RWPE2 (cell line): ENCODE results near the gene SLC22A6.

Experiments
- ATAC-seq: fragments of 200-7000 bp; cut with Tn5 transposase; 3 replicates; pipeline ENCODE4 v1.9.1; 2021; ENCODE audit warnings: low read depth
- DNase-seq: peaks from one replicate; pipeline ENCODE4 v3.0.0-alpha.2; 2020; ENCODE audit warnings: low spot score
- H3K27ac ChIP-seq: fragments of 450-650 bp; 2 replicates; pipeline ENCODE4 v1.5.1; 2017; ENCODE audit warnings: mild to moderate bottlenecking; ENCODE audit not compliant: poor library complexity, severe bottlenecking
- H3K27me3 ChIP-seq: fragments of 250-450 bp; sonication (Bioruptor Pico); 2 replicates; pipeline ENCODE4 v1.5.1; 2021; ENCODE audit warnings: mild to moderate bottlenecking, moderate library complexity; ENCODE audit not compliant: insufficient read depth, poor library complexity, severe bottlenecking
- H3K36me3 ChIP-seq: fragments of 250-450 bp; sonication (Bioruptor Pico); 2 replicates; pipeline ENCODE4 v1.5.1; 2020; ENCODE audit warnings: low read depth, mild to moderate bottlenecking, moderate library complexity
- H3K4me1 ChIP-seq: fragments of 250-450 bp; sonication (Bioruptor Pico); 2 replicates; pipeline ENCODE4 v1.5.1; 2021; ENCODE audit warnings: mild to moderate bottlenecking, moderate library complexity; ENCODE audit not compliant: insufficient read depth, poor library complexity, severe bottlenecking
- H3K4me3 ChIP-seq: fragments of 250-450 bp; sonication (Bioruptor Pico); 2 replicates; pipeline ENCODE4 v1.5.1; 2021; ENCODE audit warnings: mild to moderate bottlenecking, moderate library complexity; ENCODE audit not compliant: severe bottlenecking
- H3K9me3 ChIP-seq: fragments of 250-450 bp; sonication (Bioruptor Pico); 2 replicates; pipeline ENCODE4 v1.5.1; 2021; ENCODE audit warnings: mild to moderate bottlenecking, moderate library complexity; ENCODE audit not compliant: severe bottlenecking
- TF ChIP-seq, protein P1 (sequence below): fragments of 450-650 bp; IDR thresholded peaks from one replicate; pipeline ENCODE4 v1.5.1; 2017; ENCODE audit warnings: mild to moderate bottlenecking, moderate library complexity; ENCODE audit not compliant: poor library complexity, severe bottlenecking

SLC22A6 gene

DNA sequence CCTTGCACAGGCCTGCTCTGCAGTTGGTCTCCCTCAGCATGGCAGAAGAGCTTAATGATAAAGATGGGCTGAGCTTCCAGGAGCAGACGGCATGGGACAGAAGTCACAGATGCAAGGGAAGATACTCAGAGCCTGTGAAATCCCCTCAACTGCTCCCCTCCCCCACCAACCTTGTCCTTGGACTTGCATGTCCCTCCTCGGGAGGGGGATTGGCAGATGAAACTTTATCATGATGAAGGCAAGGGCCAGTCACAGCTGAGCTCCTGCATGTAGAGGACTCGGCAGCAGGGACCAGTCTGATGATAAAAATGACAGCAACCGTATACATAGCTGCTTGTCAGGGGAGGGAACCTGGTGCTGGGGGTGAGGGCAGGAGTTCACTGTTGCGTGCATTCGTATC, 37.7 kb upstream of the SLC22A6 start:
- H3K27ac ChIP-seq, result no peak overlapping the region
- no peak for DNase-seq
- H3K4me3 ChIP-seq, result no peak overlapping the region
- no peaks in the 10 kb centered on the region for H3K4me1 ChIP-seq
- no peaks in the 10 kb centered on the region for H3K36me3 ChIP-seq
- H3K27me3 ChIP-seq, result no peaks in the 10 kb centered on the region
- H3K9me3 ChIP-seq, result no peaks in the 10 kb centered on the region
- TF ChIP-seq, protein P1, sequence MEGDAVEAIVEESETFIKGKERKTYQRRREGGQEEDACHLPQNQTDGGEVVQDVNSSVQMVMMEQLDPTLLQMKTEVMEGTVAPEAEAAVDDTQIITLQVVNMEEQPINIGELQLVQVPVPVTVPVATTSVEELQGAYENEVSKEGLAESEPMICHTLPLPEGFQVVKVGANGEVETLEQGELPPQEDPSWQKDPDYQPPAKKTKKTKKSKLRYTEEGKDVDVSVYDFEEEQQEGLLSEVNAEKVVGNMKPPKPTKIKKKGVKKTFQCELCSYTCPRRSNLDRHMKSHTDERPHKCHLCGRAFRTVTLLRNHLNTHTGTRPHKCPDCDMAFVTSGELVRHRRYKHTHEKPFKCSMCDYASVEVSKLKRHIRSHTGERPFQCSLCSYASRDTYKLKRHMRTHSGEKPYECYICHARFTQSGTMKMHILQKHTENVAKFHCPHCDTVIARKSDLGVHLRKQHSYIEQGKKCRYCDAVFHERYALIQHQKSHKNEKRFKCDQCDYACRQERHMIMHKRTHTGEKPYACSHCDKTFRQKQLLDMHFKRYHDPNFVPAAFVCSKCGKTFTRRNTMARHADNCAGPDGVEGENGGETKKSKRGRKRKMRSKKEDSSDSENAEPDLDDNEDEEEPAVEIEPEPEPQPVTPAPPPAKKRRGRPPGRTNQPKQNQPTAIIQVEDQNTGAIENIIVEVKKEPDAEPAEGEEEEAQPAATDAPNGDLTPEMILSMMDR, result no peak
- no peak for ATAC-seq

DNA sequence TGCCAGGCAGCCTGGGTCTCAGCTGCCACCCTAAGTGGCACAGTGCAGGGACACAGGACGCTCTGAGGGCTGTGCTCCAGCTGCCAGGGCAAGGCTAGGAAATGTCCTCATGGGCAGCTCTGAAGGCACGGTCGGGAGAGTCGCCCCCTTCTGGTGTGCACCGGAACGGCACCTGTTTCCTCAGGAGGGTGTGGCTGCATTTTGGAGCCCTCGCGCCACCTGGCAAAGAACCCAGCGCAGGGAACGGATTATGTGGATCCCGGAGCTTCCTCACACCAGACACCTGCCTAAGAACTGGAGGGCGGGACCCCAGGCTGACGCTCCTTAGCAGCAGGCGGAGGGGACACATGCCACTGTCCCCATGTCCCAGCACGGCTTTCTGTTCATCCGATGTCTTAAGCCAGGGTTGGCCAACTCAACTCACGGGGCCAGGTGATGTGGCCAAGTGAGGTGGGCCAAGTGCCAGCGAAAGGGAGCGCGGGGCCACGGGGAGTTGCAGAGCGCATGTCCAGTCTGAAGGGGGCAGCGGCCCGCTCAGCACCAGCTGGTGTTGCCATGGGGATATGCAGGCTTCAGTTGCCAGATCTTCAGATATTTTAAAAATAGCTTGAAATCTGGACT, 36.0 kb upstream of the SLC22A6 start:
- TF ChIP-seq, protein P1, result peak; percentile 46
- Histone ChIP-seq H3K4me3 (no peak overlapping the region), H3K27me3 (no peaks in the 10 kb centered on the region), H3K9me3 (no peaks in the 10 kb centered on the region), H3K4me1 (no peaks in the 10 kb centered on the region), H3K36me3 (no peaks in the 10 kb centered on the region), H3K27ac (no peak overlapping the region)
- no peak for DNase-seq
- no peak for ATAC-seq

DNA sequence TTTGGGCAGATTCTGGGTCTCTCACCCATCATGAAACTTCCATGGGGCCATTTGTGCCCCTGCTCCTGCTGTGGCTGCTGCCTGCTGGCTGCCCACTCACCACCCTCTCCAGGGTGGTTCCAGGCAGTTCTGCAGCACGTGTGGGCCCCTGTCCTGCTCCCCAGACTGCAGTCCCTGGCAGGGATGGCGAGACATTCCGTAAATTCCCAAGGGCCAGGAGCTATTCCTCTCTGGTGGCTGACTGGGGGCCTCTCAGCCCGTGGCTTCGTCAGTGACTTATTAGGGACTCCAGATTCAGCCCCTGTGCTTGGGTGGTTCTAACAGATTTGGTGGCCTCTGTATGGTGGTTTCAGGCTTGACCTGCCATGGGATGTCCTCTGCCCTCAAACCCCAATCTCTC, 34.7 kb upstream of the SLC22A6 start:
- no peaks in the 10 kb centered on the region for H3K36me3 ChIP-seq
- ATAC-seq, result no peak
- H3K4me1 ChIP-seq, result no peaks in the 10 kb centered on the region
- H3K4me3 ChIP-seq, result no peak overlapping the region
- no peak for DNase-seq
- no peaks in the 10 kb centered on the region for H3K9me3 ChIP-seq
- no peaks in the 10 kb centered on the region for H3K27me3 ChIP-seq
- TF ChIP-seq, protein P1, result no peak
- no peak overlapping the region for H3K27ac ChIP-seq

DNA sequence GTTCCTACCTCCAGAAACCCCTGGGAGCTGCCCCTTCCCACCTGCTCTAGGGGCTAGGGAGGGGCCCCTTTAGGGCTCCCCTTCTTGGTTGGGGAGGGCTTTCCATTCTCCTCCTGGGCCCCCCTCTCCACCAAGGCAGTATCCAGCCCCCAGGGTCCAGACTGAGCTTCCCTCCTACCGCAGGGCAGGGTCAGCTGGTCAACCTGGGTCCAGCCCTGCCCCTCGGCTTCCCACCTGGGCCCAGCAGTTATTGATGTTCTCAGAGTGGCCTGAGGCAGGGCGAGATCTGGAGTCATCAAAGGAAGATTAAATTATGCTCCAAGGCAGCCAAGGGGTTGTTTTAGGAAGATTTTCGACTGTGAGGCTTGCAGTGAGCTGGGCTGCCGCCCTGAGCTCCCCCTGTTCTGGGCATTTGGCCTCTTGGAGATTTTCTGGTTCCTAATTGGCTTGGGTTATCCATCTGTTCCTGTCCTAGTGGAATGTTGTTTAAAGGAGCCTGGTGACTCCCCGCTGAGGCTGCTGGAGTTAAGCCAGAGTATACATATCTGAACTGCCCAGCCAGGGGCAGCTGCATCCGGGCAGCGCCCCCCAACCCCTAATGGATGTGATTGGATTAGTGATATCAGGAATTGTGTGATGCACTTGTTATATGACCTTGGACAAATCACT, 32.7 kb upstream of the SLC22A6 start:
- H3K27me3 ChIP-seq, result no peaks in the 10 kb centered on the region
- DNase-seq (no peak), ATAC-seq (no peak)
- TF ChIP-seq, protein P1, result no peak
- H3K4me3 ChIP-seq, result no peak overlapping the region
- no peaks in the 10 kb centered on the region for H3K4me1 ChIP-seq
- no peak overlapping the region for H3K27ac ChIP-seq
- H3K36me3 ChIP-seq, result no peaks in the 10 kb centered on the region
- no peaks in the 10 kb centered on the region for H3K9me3 ChIP-seq
